Measurements from ENCODE around the gene GSTM4.

GSTM4 gene

GRCh38 chr1:109650609-109651008, 5.3 kb upstream of the GSTM4 start:
- no peaks in the 10 kb centered on the region for H3K9me3 ChIP-seq (ENCODE audit: control insufficient read depth, low read length)
- no peak for TF ChIP-seq CTCF (IDR thresholded peaks at IDR 0.05)
- no peaks in the 10 kb centered on the region for H3K27me3 ChIP-seq (ENCODE audit: control insufficient read depth, insufficient read depth, low read length)
- no peak overlapping the region for H3K4me3 ChIP-seq (ENCODE audit: low read depth, low read length)
- no peak overlapping the region for H3K27ac ChIP-seq
- H3K9ac ChIP-seq, result no peak overlapping the region
- H3K4me2 ChIP-seq (ENCODE audit: low read length), result no peak overlapping the region
- no peaks in the 10 kb centered on the region for H3K36me3 ChIP-seq (ENCODE audit: control insufficient read depth, insufficient read depth, low read length)
- H3K4me1 ChIP-seq, result no peaks in the 10 kb centered on the region
- no peaks in the 10 kb centered on the region for H3K79me2 ChIP-seq
- H2AFZ ChIP-seq, result no peak overlapping the region

- H3K9ac ChIP-seq, result no peak overlapping the region
- H3K27me3 ChIP-seq (ENCODE audit: control insufficient read depth, insufficient read depth, low read length), result no peaks in the 10 kb centered on the region
- H3K79me2 ChIP-seq, result no peaks in the 10 kb centered on the region
- no peaks in the 10 kb centered on the region for H3K9me3 ChIP-seq (ENCODE audit: control insufficient read depth, low read length)
- TF ChIP-seq CTCF (IDR thresholded peaks at IDR 0.05), result no peak
- no peak overlapping the region for H3K27ac ChIP-seq
- no peak overlapping the region for H3K4me2 ChIP-seq (ENCODE audit: low read length)
- H3K36me3 ChIP-seq (ENCODE audit: control insufficient read depth, insufficient read depth, low read length), result no peaks in the 10 kb centered on the region
- no peak overlapping the region for H2AFZ ChIP-seq
- H3K4me1 ChIP-seq, result no peaks in the 10 kb centered on the region
- H3K4me3 ChIP-seq (ENCODE audit: low read depth, low read length), result no peak overlapping the region
Observed at GRCh38 chr1:109652402-109652801, 3.5 kb upstream of the GSTM4 start.

- no peak overlapping the region for H3K27ac ChIP-seq
- no peak for TF ChIP-seq CTCF (IDR thresholded peaks at IDR 0.05)
- no peak overlapping the region for H3K4me3 ChIP-seq (ENCODE audit: low read depth, low read length)
- no peak overlapping the region for H3K4me2 ChIP-seq (ENCODE audit: low read length)
- no peaks in the 10 kb centered on the region for H3K27me3 ChIP-seq (ENCODE audit: control insufficient read depth, insufficient read depth, low read length)
- no peak overlapping the region for H2AFZ ChIP-seq
- H3K36me3 ChIP-seq (ENCODE audit: control insufficient read depth, insufficient read depth, low read length), result no peaks in the 10 kb centered on the region
- H3K79me2 ChIP-seq, result no peaks in the 10 kb centered on the region
- no peak overlapping the region for H3K9ac ChIP-seq
- no peaks in the 10 kb centered on the region for H3K9me3 ChIP-seq (ENCODE audit: control insufficient read depth, low read length)
- no peaks in the 10 kb centered on the region for H3K4me1 ChIP-seq
Observed at GRCh38 chr1:109653306-109653705, 2.6 kb upstream of the GSTM4 start.

GRCh38 chr1:109654519-109654918, 1.4 kb upstream of the GSTM4 start:
- no peak overlapping the region for H3K27ac ChIP-seq
- TF ChIP-seq CTCF (IDR thresholded peaks at IDR 0.05), result no peak
- H3K9me3 ChIP-seq (ENCODE audit: control insufficient read depth, low read length), result no peaks in the 10 kb centered on the region
- H3K79me2 ChIP-seq, result no peaks in the 10 kb centered on the region
- no peak overlapping the region for H3K4me2 ChIP-seq (ENCODE audit: low read length)
- H2AFZ ChIP-seq, result no peak overlapping the region
- H3K4me3 ChIP-seq (ENCODE audit: low read depth, low read length), result no peak overlapping the region
- H3K36me3 ChIP-seq (ENCODE audit: control insufficient read depth, insufficient read depth, low read length), result no peaks in the 10 kb centered on the region
- H3K4me1 ChIP-seq, result no peaks in the 10 kb centered on the region
- H3K27me3 ChIP-seq (ENCODE audit: control insufficient read depth, insufficient read depth, low read length), result no peaks in the 10 kb centered on the region
- no peak overlapping the region for H3K9ac ChIP-seq

- no peak overlapping the region for H3K27ac ChIP-seq
- H3K4me3 ChIP-seq (ENCODE audit: low read depth, low read length), result no peak overlapping the region
- no peak overlapping the region for H2AFZ ChIP-seq
- H3K36me3 ChIP-seq (ENCODE audit: control insufficient read depth, insufficient read depth, low read length), result no peaks in the 10 kb centered on the region
- H3K27me3 ChIP-seq (ENCODE audit: control insufficient read depth, insufficient read depth, low read length), result no peaks in the 10 kb centered on the region
- no peak overlapping the region for H3K9ac ChIP-seq
- no peak overlapping the region for H3K4me2 ChIP-seq (ENCODE audit: low read length)
- TF ChIP-seq CTCF (IDR thresholded peaks at IDR 0.05), result no peak
- H3K4me1 ChIP-seq, result peaks cover 4% of the 10 kb centered on the region
- no peaks in the 10 kb centered on the region for H3K79me2 ChIP-seq
- no peaks in the 10 kb centered on the region for H3K9me3 ChIP-seq (ENCODE audit: control insufficient read depth, low read length)
Observed at GRCh38 chr1:109657395-109657794, 1.5 kb downstream of the GSTM4 start.
